ENCODE data around the gene FADD.

Gene FADD

GRCh38 chr11:70250876-70251658 lies 48.0 kb downstream of the FADD start:
- TF ChIP-seq CTCF (IDR thresholded peaks at IDR 0.05), result no peak
- Histone ChIP-seq H3K4me3 (ENCODE audit: low read depth in 1 of 2, low read length in 1 of 2) (no peak overlapping the region), H3K27ac (no peak overlapping the region), H3K36me3 (no peaks in the 10 kb centered on the region), H3K9me3 (no peaks in the 10 kb centered on the region), H3K4me1 (ENCODE audit: control insufficient read depth in 1 of 2, insufficient read depth in 1 of 2, low read depth in 1 of 2, low read length in 1 of 2) (no peaks in the 10 kb centered on the region), H3K27me3 (peaks cover 4% of the 10 kb centered on the region)

GRCh38 chr11:70251659-70252321 lies 48.7 kb downstream of the FADD start:
- H3K36me3 ChIP-seq, result no peaks in the 10 kb centered on the region
- no peak overlapping the region for H3K27ac ChIP-seq
- H3K4me3 ChIP-seq (ENCODE audit: low read depth in 1 of 2, low read length in 1 of 2), result no peak overlapping the region
- no peaks in the 10 kb centered on the region for H3K9me3 ChIP-seq
- H3K27me3 ChIP-seq, result peaks cover 4% of the 10 kb centered on the region
- no peak for TF ChIP-seq CTCF (IDR thresholded peaks at IDR 0.05)
- H3K4me1 ChIP-seq (ENCODE audit: control insufficient read depth in 1 of 2, insufficient read depth in 1 of 2, low read depth in 1 of 2, low read length in 1 of 2), result no peaks in the 10 kb centered on the region

- Histone ChIP-seq H3K36me3 (no peaks in the 10 kb centered on the region), H3K27ac (no peak overlapping the region), H3K4me1 (ENCODE audit: control insufficient read depth in 1 of 2, insufficient read depth in 1 of 2, low read depth in 1 of 2, low read length in 1 of 2) (peaks cover 0 to 6% of the 10 kb centered on the region in 2 experiments), H3K9me3 (no peaks in the 10 kb centered on the region), H3K4me3 (ENCODE audit: low read depth in 1 of 2, low read length in 1 of 2) (no peak overlapping the region), H3K27me3 (peaks cover 4% of the 10 kb centered on the region)
- no peak for TF ChIP-seq CTCF (IDR thresholded peaks at IDR 0.05)
Observed at GRCh38 chr11:70252844-70253243, 49.7 kb downstream of the FADD start.

DNA sequence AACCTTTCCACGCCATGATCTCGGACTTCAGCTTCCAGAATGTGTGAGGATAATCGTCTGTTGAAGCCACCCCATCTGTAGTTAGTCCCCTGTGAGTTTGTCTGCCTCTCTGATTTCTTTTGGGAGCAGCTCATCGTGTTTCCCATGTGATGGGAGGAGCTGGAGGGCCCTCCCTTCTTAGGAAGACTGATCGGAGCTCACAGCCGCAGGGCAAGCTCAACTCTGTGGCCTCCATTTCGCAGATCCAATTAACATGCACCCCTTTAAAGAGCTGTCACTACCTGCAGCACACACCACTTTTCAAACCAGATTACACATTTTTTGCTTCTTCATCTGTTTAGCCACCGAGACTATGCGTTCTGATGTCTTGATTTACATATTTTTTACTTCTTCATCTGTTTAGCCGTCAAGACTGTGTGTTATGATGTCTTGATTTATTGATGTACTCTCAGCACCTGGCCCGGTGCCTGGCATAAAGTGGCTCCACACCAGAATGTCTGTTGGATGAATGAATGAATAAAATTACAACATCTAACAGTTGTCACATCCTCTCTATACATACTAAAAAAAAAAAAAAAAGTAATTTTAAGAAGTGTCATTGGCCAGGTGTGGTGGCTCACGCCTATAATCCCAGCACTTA lies 52.5 kb downstream of the FADD start:
- Histone ChIP-seq H3K36me3 (no peaks in the 10 kb centered on the region), H3K4me1 (ENCODE audit: control insufficient read depth in 1 of 2, insufficient read depth in 1 of 2, low read depth in 1 of 2, low read length in 1 of 2) (peaks cover 20 to 33% of the 10 kb centered on the region in 2 experiments), H3K27me3 (no peaks in the 10 kb centered on the region), H3K4me3 (ENCODE audit: low read depth in 1 of 2, low read length in 1 of 2) (no peak overlapping the region), H3K27ac (no peak overlapping the region), H3K9me3 (no peaks in the 10 kb centered on the region)
- no peak for TF ChIP-seq CTCF (IDR thresholded peaks at IDR 0.05)

Data from neutrophil (primary cell).